DND-41 (cell line): Measurements from ENCODE around the gene TRIM2.

Experiments used
- ATAC-seq: fragments of 200-7000 bp; cut with Tn5 transposase; 3 replicates; pipeline ENCODE4 v1.9.1; 2021; ENCODE audit warnings: low read depth; ENCODE audit not compliant: insufficient read depth
- DNase-seq: peaks from one replicate; pipeline ENCODE4 v3.0.0-alpha.2; 2020
- H2AFZ ChIP-seq: 2 replicates; pipeline ENCODE4 v1.6.0; 2012; ENCODE audit warnings: low read depth, low read length
- H3K27ac ChIP-seq: 2 replicates; pipeline ENCODE4 v1.5.1; 2012; ENCODE audit warnings: low read length, inconsistent platforms
- H3K27me3 ChIP-seq: fragments of 200-600 bp; sonication (generic); 2 replicates; pipeline ENCODE4 v1.6.0; 2012; ENCODE audit warnings: low read length, mild to moderate bottlenecking, inconsistent platforms; ENCODE audit not compliant: insufficient read depth, poor library complexity
- H3K36me3 ChIP-seq: 2 replicates; pipeline ENCODE4 v1.5.1; 2012; ENCODE audit warnings: low read length, inconsistent platforms; ENCODE audit not compliant: insufficient read depth
- H3K4me1 ChIP-seq: 2 replicates; pipeline ENCODE4 v1.5.1; 2012; ENCODE audit warnings: mild to moderate bottlenecking, low read length; ENCODE audit not compliant: insufficient read depth
- H3K4me2 ChIP-seq: 2 replicates; pipeline ENCODE4 v1.6.0; 2012; ENCODE audit warnings: mild to moderate bottlenecking, moderate library complexity, low read length, inconsistent platforms; ENCODE audit not compliant: insufficient read depth
- H3K4me3 ChIP-seq, 2 experiments: fragments of 200-600 bp in 1 of 2; shearing (Covaris generic) in 1 of 2; 2 replicates each; pipeline ENCODE4 v1.5.1; 2012 to 2016; ENCODE audit warnings: inconsistent platforms in 2 of 2, low read length in 2 of 2, mild to moderate bottlenecking in 2 of 2, low read depth in 1 of 2, moderate library complexity in 1 of 2
- H3K79me2 ChIP-seq: 2 replicates; pipeline ENCODE4 v1.6.0; 2012; ENCODE audit warnings: low read length, inconsistent platforms; ENCODE audit not compliant: insufficient read depth
- H3K9ac ChIP-seq: 2 replicates; pipeline ENCODE4 v1.6.0; 2012; ENCODE audit warnings: low read depth, mild to moderate bottlenecking, inconsistent platforms, low read length, moderate library complexity
- H3K9me3 ChIP-seq: 2 replicates; pipeline ENCODE4 v1.5.1; 2012; ENCODE audit warnings: low read length, moderate library complexity, mild to moderate bottlenecking, inconsistent platforms; ENCODE audit not compliant: insufficient read depth, severe bottlenecking
- H4K20me1 ChIP-seq: 2 replicates; pipeline ENCODE4 v1.6.0; 2012; ENCODE audit warnings: low read length; ENCODE audit not compliant: insufficient read depth
- CTCF ChIP-seq: IDR thresholded peaks from 2 replicates; pipeline ENCODE4 v1.5.1; 2012; ENCODE audit warnings: borderline replicate concordance, low read length, moderate library complexity, mild to moderate bottlenecking; ENCODE audit not compliant: poor library complexity, severe bottlenecking; ENCODE audit errors: extremely low read depth
- EZH2 ChIP-seq: IDR thresholded peaks from 3 replicates; pipeline ENCODE4 v1.6.1; 2012; ENCODE audit warnings: borderline replicate concordance, low read depth, mild to moderate bottlenecking, moderate library complexity, low read length, inconsistent platforms; ENCODE audit not compliant: severe bottlenecking

Gene TRIM2

GRCh38 chr4:153296040-153296823 lies 92.0 kb downstream of the TRIM2 start:
- H3K9ac ChIP-seq, result no peak overlapping the region
- H2AFZ ChIP-seq, result no peak overlapping the region
- no peak overlapping the region for H3K4me3 ChIP-seq
- H4K20me1 ChIP-seq, result no peaks in the 10 kb centered on the region
- H3K4me2 ChIP-seq, result no peak overlapping the region
- H3K79me2 ChIP-seq, result no peaks in the 10 kb centered on the region
- no peaks in the 10 kb centered on the region for H3K4me1 ChIP-seq
- peaks cover 17% of the 10 kb centered on the region; the same call in 1 of the 2 replicates for H3K36me3 ChIP-seq
- H3K27me3 ChIP-seq, result no peaks in the 10 kb centered on the region
- DNase-seq (no peak), ATAC-seq (peak; percentile 27; the same call in 1 of the 3 replicates)
- no peak overlapping the region for H3K27ac ChIP-seq
- TF ChIP-seq CTCF, result no peak
- H3K9me3 ChIP-seq, result peaks cover 11% of the 10 kb centered on the region

GRCh38 chr4:153297116-153297515 lies 92.9 kb downstream of the TRIM2 start:
- Histone ChIP-seq H3K79me2 (no peaks in the 10 kb centered on the region), H3K4me2 (no peak overlapping the region), H3K27ac (no peak overlapping the region), H4K20me1 (no peaks in the 10 kb centered on the region), H2AFZ (no peak overlapping the region), H3K36me3 (peaks cover 17% of the 10 kb centered on the region; the same call in 1 of the 2 replicates), H3K4me3 (no peak overlapping the region), H3K4me1 (no peaks in the 10 kb centered on the region), H3K9ac (no peak overlapping the region), H3K9me3 (peaks cover 11% of the 10 kb centered on the region), H3K27me3 (no peaks in the 10 kb centered on the region)
- ATAC-seq, result no peak
- DNase-seq, result no peak
- TF ChIP-seq EZH2 (no peak), CTCF (no peak)

GRCh38 chr4:153310793-153311192 lies 106.5 kb downstream of the TRIM2 start:
- Histone ChIP-seq H4K20me1 (no peaks in the 10 kb centered on the region), H3K9me3 (no peaks in the 10 kb centered on the region), H2AFZ (no peak overlapping the region), H3K4me1 (no peaks in the 10 kb centered on the region), H3K79me2 (no peaks in the 10 kb centered on the region), H3K27ac (no peak overlapping the region), H3K36me3 (no peaks in the 10 kb centered on the region), H3K4me3 (no peak overlapping the region), H3K9ac (no peak overlapping the region), H3K27me3 (no peaks in the 10 kb centered on the region), H3K4me2 (no peak overlapping the region)
- DNase-seq, result no peak
- TF ChIP-seq CTCF (no peak), EZH2 (no peak)
- no peak for ATAC-seq

- H3K4me3 ChIP-seq, result no peak overlapping the region
- H4K20me1 ChIP-seq, result no peaks in the 10 kb centered on the region
- H3K27ac ChIP-seq, result no peak overlapping the region
- no peak overlapping the region for H3K9ac ChIP-seq
- H3K9me3 ChIP-seq, result no peaks in the 10 kb centered on the region
- no peak overlapping the region for H2AFZ ChIP-seq
- no peaks in the 10 kb centered on the region for H3K27me3 ChIP-seq
- ATAC-seq, result no peak
- H3K79me2 ChIP-seq, result no peaks in the 10 kb centered on the region
- no peak overlapping the region for H3K4me2 ChIP-seq
- DNase-seq, result no peak
- H3K36me3 ChIP-seq, result no peaks in the 10 kb centered on the region
- no peak for TF ChIP-seq CTCF
- no peak for TF ChIP-seq EZH2
- no peaks in the 10 kb centered on the region for H3K4me1 ChIP-seq
Observed at GRCh38 chr4:153314915-153315314, 110.7 kb downstream of the TRIM2 start.
